ENCODE results near the gene AMH. TPM values are rescaled to one million over a fixed set of nuclear protein-coding genes. Genes with fewer than 3 reads are reported as not detected.

The AMH gene
- total RNA-seq, 1 donor from 2014 or later, result 6.1 TPM

GRCh38 chr19:2239173-2239572, 9.9 kb upstream of the AMH start:
- TF ChIP-seq CTCF (IDR thresholded peaks at IDR 0.05), result no peak
- Histone ChIP-seq H3K4me3 (peak overlapping the region; percentile 54), H3K36me3 (peaks cover 11% of the 10 kb centered on the region), H3K4me1 (peaks cover 69% of the 10 kb centered on the region), H3K27me3 (no peaks in the 10 kb centered on the region), H3K9me3 (no peaks in the 10 kb centered on the region), H3K27ac (peak overlapping the region; percentile 68)
- ATAC-seq (no peak), DNase-seq (no peak)
- intact Hi-C loops (cut with DNase I), result loop anchor here (5.0 kb wide), 1 partner anchor 33 kb away; no protein-coding TSS in a partner anchor

- no peak for ATAC-seq
Observed at GRCh38 chr19:2239771-2240770, 9.1 kb upstream of the AMH start.

GRCh38 chr19:2240881-2241760, 8.0 kb upstream of the AMH start:
- DNase-seq (peak; percentile 83), ATAC-seq (peak; percentile 61)
- Histone ChIP-seq H3K27me3 (no peaks in the 10 kb centered on the region), H3K36me3 (peaks cover 30% of the 10 kb centered on the region), H3K4me3 (peak overlapping the region; percentile 54), H3K27ac (peak overlapping the region; percentile 68), H3K9me3 (no peaks in the 10 kb centered on the region), H3K4me1 (peaks cover 62% of the 10 kb centered on the region)
- TF ChIP-seq CTCF (IDR thresholded peaks at IDR 0.05), result no peak
- intact Hi-C loops (cut with DNase I), result no loop called here

More at GRCh38 chr19:2239771-2240770, 9.1 kb upstream of the AMH start:
- no peaks in the 10 kb centered on the region for H3K27me3 ChIP-seq
- H3K36me3 ChIP-seq, result peaks cover 20% of the 10 kb centered on the region
- H3K27ac ChIP-seq, result peak overlapping the region; percentile 68
- intact Hi-C loops (cut with DNase I), result loop anchor here (5.0 kb wide), 1 partner anchor 32 kb away; no protein-coding TSS in a partner anchor
- no peak for TF ChIP-seq CTCF (IDR thresholded peaks at IDR 0.05)
- no peak for DNase-seq
- no peaks in the 10 kb centered on the region for H3K9me3 ChIP-seq
- peaks cover 65% of the 10 kb centered on the region for H3K4me1 ChIP-seq
- H3K4me3 ChIP-seq, result peak overlapping the region; percentile 54

GRCh38 chr19:2242092-2242537, 7.0 kb upstream of the AMH start:
- Histone ChIP-seq H3K27me3 (no peaks in the 10 kb centered on the region), H3K4me1 (peaks cover 62% of the 10 kb centered on the region), H3K27ac (peak overlapping the region; percentile 68), H3K9me3 (no peaks in the 10 kb centered on the region), H3K4me3 (no peak overlapping the region), H3K36me3 (peaks cover 40% of the 10 kb centered on the region)
- ATAC-seq (no peak), DNase-seq (no peak)
- no peak for TF ChIP-seq CTCF (IDR thresholded peaks at IDR 0.05)
- intact Hi-C loops (cut with DNase I), result no loop called here

GRCh38 chr19:2242816-2243215, 6.3 kb upstream of the AMH start:
- H3K4me1 ChIP-seq, result peaks cover 55% of the 10 kb centered on the region
- intact Hi-C loops (cut with DNase I), result no loop called here
- no peak for ATAC-seq

More at GRCh38 chr19:2242816-2243215, 6.3 kb upstream of the AMH start:
- no peak overlapping the region for H3K27ac ChIP-seq
- TF ChIP-seq CTCF (IDR thresholded peaks at IDR 0.05), result no peak
- DNase-seq, result no peak
- no peaks in the 10 kb centered on the region for H3K9me3 ChIP-seq
- H3K27me3 ChIP-seq, result no peaks in the 10 kb centered on the region
- no peak overlapping the region for H3K4me3 ChIP-seq
- peaks cover 46% of the 10 kb centered on the region for H3K36me3 ChIP-seq

Measured in upper lobe of right lung (tissue), 1 donor.